SK-N-SH treated with all-trans-retinoic acid at 6 μM for 48 hours (cell line): ENCODE data around the gene TREH.

ENCODE experiments used
- ARNTL ChIP-seq: fragments of 450-650 bp; formaldehyde crosslinking; IDR thresholded peaks from 2 replicates; pipeline ENCODE4 v1.5.0; 2020; ENCODE audit warnings: low read depth, mild to moderate bottlenecking, moderate library complexity, borderline replicate concordance
- CREB5 ChIP-seq: fragments of 250-450 bp; sonication (Bioruptor Pico); IDR thresholded peaks from 2 replicates; pipeline ENCODE4 v1.5.1; 2020; ENCODE audit warnings: low read depth, mild to moderate bottlenecking, moderate library complexity
- POU6F1 ChIP-seq: fragments of 250-450 bp; sonication (Bioruptor Pico); IDR thresholded peaks from 2 replicates; pipeline ENCODE4 v1.8.0; 2021; ENCODE audit warnings: low read depth, mild to moderate bottlenecking, moderate library complexity, borderline replicate concordance
- RARB ChIP-seq: fragments of 250-450 bp; sonication (Bioruptor Pico); IDR thresholded peaks from 2 replicates; pipeline ENCODE4 v1.8.0; 2021; ENCODE audit warnings: mild to moderate bottlenecking, moderate library complexity
- SNAI2 ChIP-seq: fragments of 250-450 bp; sonication (Bioruptor Pico); IDR thresholded peaks from 2 replicates; pipeline ENCODE4 v1.5.0; 2020; ENCODE audit warnings: mild to moderate bottlenecking, moderate library complexity
- ZFP30 ChIP-seq: fragments of 450-650 bp; formaldehyde crosslinking; IDR thresholded peaks from 2 replicates; pipeline ENCODE4 v1.5.0; 2022; ENCODE audit warnings: mild to moderate bottlenecking, moderate library complexity
- ZNF565 ChIP-seq: fragments of 450-650 bp; formaldehyde crosslinking; conservative IDR thresholded peaks from 2 replicates; pipeline ENCODE4 v1.5.0; 2020; ENCODE audit warnings: low read depth, mild to moderate bottlenecking, moderate library complexity
- ZNF8 ChIP-seq: fragments of 450-650 bp; formaldehyde crosslinking; IDR thresholded peaks from 2 replicates; pipeline ENCODE4 v1.5.0; 2020; ENCODE audit warnings: mild to moderate bottlenecking, moderate library complexity

- TF ChIP-seq ZNF565, result no peak
- no peak for TF ChIP-seq SNAI2 (CRISPR knock-in tag)
- TF ChIP-seq ZFP30 (CRISPR knock-in tag), result no peak
- no peak for TF ChIP-seq ARNTL (CRISPR knock-in tag)
- no peak for TF ChIP-seq ZNF8
- no peak for TF ChIP-seq CREB5 (CRISPR knock-in tag)
- TF ChIP-seq POU6F1 (CRISPR knock-in tag), result no peak
- TF ChIP-seq RARB, result no peak
These were observed 54.3 kb downstream of the TREH start for GRCh38 chr11:118625036-118625690.
